Measurements from ENCODE around the gene DPP6.

Gene DPP6

DNA sequence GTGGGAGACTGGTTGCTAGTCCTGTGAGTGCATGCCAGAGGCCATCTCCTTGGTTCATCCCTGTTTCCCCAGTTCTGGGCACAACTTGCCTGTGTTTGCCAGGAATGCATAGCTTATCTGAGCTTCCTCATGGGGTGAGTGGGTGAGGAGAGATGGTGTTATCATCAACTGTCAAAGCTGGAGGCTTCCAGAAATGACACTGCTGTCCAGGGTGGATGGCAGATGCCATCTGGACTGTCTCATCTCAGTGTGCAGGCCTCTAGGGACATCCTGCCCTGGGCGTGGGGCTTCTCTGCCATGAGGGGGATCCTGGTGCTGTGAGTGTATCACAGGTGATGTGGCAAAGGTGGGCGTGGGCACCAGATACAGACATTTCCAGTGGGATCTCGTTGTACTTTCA is 328.6 kb downstream of the DPP6 start:
- TF ChIP-seq, protein P1, sequence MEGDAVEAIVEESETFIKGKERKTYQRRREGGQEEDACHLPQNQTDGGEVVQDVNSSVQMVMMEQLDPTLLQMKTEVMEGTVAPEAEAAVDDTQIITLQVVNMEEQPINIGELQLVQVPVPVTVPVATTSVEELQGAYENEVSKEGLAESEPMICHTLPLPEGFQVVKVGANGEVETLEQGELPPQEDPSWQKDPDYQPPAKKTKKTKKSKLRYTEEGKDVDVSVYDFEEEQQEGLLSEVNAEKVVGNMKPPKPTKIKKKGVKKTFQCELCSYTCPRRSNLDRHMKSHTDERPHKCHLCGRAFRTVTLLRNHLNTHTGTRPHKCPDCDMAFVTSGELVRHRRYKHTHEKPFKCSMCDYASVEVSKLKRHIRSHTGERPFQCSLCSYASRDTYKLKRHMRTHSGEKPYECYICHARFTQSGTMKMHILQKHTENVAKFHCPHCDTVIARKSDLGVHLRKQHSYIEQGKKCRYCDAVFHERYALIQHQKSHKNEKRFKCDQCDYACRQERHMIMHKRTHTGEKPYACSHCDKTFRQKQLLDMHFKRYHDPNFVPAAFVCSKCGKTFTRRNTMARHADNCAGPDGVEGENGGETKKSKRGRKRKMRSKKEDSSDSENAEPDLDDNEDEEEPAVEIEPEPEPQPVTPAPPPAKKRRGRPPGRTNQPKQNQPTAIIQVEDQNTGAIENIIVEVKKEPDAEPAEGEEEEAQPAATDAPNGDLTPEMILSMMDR (IDR thresholded peaks at IDR 0.05; ENCODE audit: control extremely low read depth, extremely low read depth, low read depth, missing control alignments), result no peak
- ChIA-PET CTCF (no interaction called here), POLR2A (no interaction called here)
- no peak for DNase-seq (ENCODE audit: extremely low spot score)

DNA sequence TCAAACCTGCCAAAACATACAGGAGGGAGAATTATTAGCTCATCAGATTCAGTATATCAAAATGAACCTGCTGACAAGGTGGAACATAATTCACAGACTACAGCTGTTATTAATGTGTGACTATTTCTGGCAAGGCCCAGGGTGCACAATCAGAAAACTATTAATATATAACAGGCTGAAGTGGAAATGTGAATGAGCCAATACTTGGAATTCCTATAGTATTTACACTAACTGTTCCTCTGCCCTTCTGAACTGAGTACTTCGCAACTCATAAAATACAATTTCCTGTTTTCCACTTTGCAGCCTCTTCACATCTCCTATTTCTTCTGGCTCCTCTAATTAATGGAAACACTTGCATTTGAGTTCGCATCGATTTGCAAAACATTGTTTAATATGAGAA is 330.8 kb downstream of the DPP6 start:
- ChIA-PET POLR2A (no interaction called here), CTCF (no interaction called here)
- DNase-seq (ENCODE audit: extremely low spot score), result no peak
- TF ChIP-seq, protein P1 (IDR thresholded peaks at IDR 0.05; ENCODE audit: control extremely low read depth, extremely low read depth, low read depth, missing control alignments), result no peak

DNA sequence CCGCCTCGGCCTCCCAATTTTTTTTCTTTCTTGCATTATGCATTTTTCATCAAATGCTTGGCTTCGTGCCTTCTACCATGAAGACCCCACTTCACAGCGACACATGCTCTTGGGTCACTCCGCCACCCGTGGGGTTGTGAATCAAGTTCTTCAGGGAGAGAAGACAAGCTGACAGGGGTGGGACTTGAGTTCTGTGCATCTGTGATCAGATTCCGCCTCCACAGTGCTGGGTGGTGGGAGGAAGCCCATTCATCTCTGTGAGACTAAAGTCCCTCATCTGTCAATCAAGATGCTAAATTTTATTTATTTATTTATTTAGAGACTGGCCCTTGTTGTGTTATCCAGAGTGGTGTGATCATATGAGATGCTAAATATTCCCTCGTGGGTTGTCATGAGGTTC is 333.0 kb downstream of the DPP6 start:
- ChIA-PET POLR2A (no interaction called here), CTCF (interaction anchor here (1.5 kb wide), 1 partner anchor 25 kb away, joined by 3 read pairs; no protein-coding TSS in a partner anchor)
- no peak for DNase-seq (ENCODE audit: extremely low spot score)
- TF ChIP-seq, protein P1 (IDR thresholded peaks at IDR 0.05; ENCODE audit: control extremely low read depth, extremely low read depth, low read depth, missing control alignments), result no peak

DNA sequence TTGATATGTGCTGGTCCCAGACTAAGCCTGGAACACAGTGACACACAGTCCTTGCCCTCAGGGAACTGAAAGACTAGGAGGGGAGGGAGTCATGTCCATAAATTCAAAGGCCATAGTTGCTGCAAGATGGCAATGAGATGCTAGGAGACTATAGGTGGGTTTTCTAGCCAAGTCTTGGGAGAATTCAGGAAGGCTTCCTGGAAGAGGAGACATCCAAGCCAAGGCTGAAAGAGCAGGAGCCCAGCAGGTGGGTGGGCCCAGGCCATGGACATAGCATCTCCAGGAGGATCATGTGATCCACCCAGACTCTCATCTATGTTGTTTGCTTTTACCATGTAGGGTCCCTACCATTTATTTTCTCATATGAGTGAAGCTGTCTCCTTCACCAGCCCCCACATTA is 335.1 kb downstream of the DPP6 start:
- no peak for DNase-seq (ENCODE audit: extremely low spot score)
- ChIA-PET POLR2A (no interaction called here), CTCF (no interaction called here)
- TF ChIP-seq, protein P1 (IDR thresholded peaks at IDR 0.05; ENCODE audit: control extremely low read depth, extremely low read depth, low read depth, missing control alignments), result no peak

DNA sequence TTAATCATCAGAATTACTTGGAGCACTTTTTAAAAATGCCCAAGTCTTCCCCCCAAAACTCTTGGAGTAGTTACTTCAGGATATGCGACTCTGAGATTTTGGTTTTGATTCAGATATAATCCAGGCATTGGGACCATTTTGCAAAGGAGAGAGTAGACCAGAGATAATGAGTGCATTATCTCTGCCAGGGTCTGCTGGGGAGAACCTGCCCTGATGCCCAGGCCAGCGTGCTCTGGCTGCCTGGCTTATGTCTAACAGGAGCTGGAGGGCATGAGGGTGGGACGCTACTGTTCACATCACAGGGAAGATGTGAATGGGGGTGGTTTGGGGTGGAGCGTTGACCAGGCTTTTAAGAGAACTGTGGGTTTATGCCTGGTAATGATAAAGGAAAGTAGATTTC is 336.2 kb downstream of the DPP6 start:
- POLR2A ChIA-PET, result no interaction called here
- TF ChIP-seq, protein P1 (IDR thresholded peaks at IDR 0.05; ENCODE audit: control extremely low read depth, extremely low read depth, low read depth, missing control alignments), result no peak
- no peak for DNase-seq (ENCODE audit: extremely low spot score)
- CTCF ChIA-PET, result no interaction called here

DNA sequence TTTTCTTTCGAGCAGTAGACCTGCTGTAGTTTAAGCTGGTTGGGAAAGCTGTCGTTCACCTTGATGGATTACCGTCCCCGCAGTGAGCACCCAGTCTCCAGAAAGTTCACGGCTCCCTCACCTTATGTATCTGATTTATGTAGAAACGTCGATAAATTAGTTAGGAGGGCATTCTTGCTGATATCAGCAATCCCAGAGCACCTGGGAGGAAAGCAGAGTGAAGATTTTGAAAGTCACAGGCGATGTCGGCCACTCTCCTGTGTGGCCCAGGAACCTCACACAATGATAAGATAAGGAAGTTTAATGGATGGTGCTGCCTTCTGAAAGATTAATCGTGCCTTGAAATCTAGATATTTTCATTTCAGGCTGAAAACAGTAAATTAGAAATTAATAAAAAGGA is 336.8 kb downstream of the DPP6 start:
- POLR2A ChIA-PET, result no interaction called here
- TF ChIP-seq, protein P1 (IDR thresholded peaks at IDR 0.05; ENCODE audit: control extremely low read depth, extremely low read depth, low read depth, missing control alignments), result no peak

DNA sequence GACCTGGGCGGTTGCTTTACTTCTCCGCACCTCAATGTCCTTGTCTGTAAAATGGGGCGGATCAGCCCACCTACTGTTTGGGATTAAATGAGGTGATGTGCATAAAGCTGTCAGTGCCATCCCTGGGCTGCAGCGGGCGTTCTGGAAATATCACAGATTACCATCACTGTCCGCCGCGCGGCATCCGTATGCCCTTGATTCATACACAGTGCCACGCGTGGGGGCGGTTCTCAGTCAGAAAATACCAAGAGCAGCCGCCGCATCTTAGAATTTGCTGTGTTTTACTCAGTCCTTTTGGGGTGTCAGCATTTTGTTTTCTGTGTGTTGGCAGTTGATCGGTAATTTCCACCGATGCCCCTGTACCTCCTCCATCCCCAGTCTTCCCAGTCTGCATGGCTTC is 338.8 kb downstream of the DPP6 start:
- CTCF ChIA-PET, result no interaction called here
- DNase-seq (ENCODE audit: extremely low spot score), result no peak
- TF ChIP-seq, protein P1 (IDR thresholded peaks at IDR 0.05; ENCODE audit: control extremely low read depth, extremely low read depth, low read depth, missing control alignments), result no peak
- POLR2A ChIA-PET, result no interaction called here

More for the DNA sequence above, 336.8 kb downstream of the DPP6 start:
- no peak for DNase-seq (ENCODE audit: extremely low spot score)
- CTCF ChIA-PET, result no interaction called here

Measured in GM10248 (cell line).